Activated naive CD8-positive, alpha-beta T cell treated with anti-CD3 and anti-CD28 coated beads for 36 hours (primary cell): Measurements from ENCODE around the gene DTNB. TPM values are rescaled to one million over a fixed set of nuclear protein-coding genes. Genes with fewer than 3 reads are reported as not detected.
A peak's percentile ranks its signal among the peaks of the same experiment; 100 is the strongest.
"Not testable (repeated sequence)": the region's sequence is repeated elsewhere in the genome, so short reads cannot be mapped to it uniquely, and the experiment has no call there.

Experiments used
- DNase-seq: peaks from one replicate; pipeline ENCODE4 v3.0.0; 2021
- H3K27ac Mint-ChIP-seq: one replicate; pipeline ENCODE4 v1.8.0; 2022; ENCODE audit warnings: mild to moderate bottlenecking, moderate library complexity, mixed read lengths
- H3K27me3 Mint-ChIP-seq: one replicate; pipeline ENCODE4 v1.8.0; 2022; ENCODE audit warnings: mild to moderate bottlenecking, mixed read lengths
- H3K36me3 Mint-ChIP-seq: one replicate; pipeline ENCODE4 v1.8.0; 2021; ENCODE audit warnings: mild to moderate bottlenecking, mixed read lengths
- H3K4me1 Mint-ChIP-seq: one replicate; pipeline ENCODE4 v1.8.0; 2021; ENCODE audit warnings: mixed read lengths
- H3K4me3 Mint-ChIP-seq: one replicate; pipeline ENCODE4 v1.8.0; 2022; ENCODE audit warnings: mild to moderate bottlenecking, moderate library complexity, mixed read lengths
- H3K9me3 Mint-ChIP-seq: one replicate; pipeline ENCODE4 v1.8.0; 2022; ENCODE audit warnings: mixed read lengths
- total RNA-seq, 2 experiments: library from RNA; stranded (reverse); gene quantifications; one replicate each; pipeline ENCODE4 v1.2.3, GENCODE V29; 2021

DTNB gene
- total RNA-seq, 2 experiments from 2014 or later = 14.3 to 15.5 TPM

- H3K9me3 Mint-ChIP-seq = peaks cover 8% of the 10 kb centered on the region
- DNase-seq = peak; percentile 7
- peaks cover 21% of the 10 kb centered on the region for H3K36me3 Mint-ChIP-seq
- peaks cover 21% of the 10 kb centered on the region for H3K4me1 Mint-ChIP-seq
- H3K4me3 Mint-ChIP-seq = no peak overlapping the region
- no peaks in the 10 kb centered on the region for H3K27me3 Mint-ChIP-seq
- H3K27ac Mint-ChIP-seq = peak overlapping the region; percentile 14
These were observed 253.6 kb downstream of the DTNB start for GRCh38 chr2:25419678-25420242.

- Mint-ChIP-seq H3K27ac (peak overlapping the region; percentile 14), H3K4me3 (no peak overlapping the region), H3K4me1 (peaks cover 21% of the 10 kb centered on the region), H3K27me3 (no peaks in the 10 kb centered on the region), H3K36me3 (peaks cover 22% of the 10 kb centered on the region), H3K9me3 (peaks cover 8% of the 10 kb centered on the region)
- DNase-seq = no peak
These were observed 254.3 kb downstream of the DTNB start for GRCh38 chr2:25418944-25419677.

GRCh38 chr2:25417715-25418369 lies 255.5 kb downstream of the DTNB start:
- peaks cover 8% of the 10 kb centered on the region for H3K9me3 Mint-ChIP-seq
- H3K4me1 Mint-ChIP-seq = peaks cover 21% of the 10 kb centered on the region
- peak; percentile 5 for DNase-seq
- H3K4me3 Mint-ChIP-seq = no peak overlapping the region
- H3K36me3 Mint-ChIP-seq = peaks cover 25% of the 10 kb centered on the region
- no peaks in the 10 kb centered on the region for H3K27me3 Mint-ChIP-seq
- H3K27ac Mint-ChIP-seq = peak overlapping the region; percentile 63

GRCh38 chr2:25416674-25417073 lies 256.7 kb downstream of the DTNB start:
- H3K9me3 Mint-ChIP-seq = peaks cover 8% of the 10 kb centered on the region
- no peaks in the 10 kb centered on the region for H3K27me3 Mint-ChIP-seq
- DNase-seq = no peak
- no peak overlapping the region for H3K4me3 Mint-ChIP-seq
- peaks cover 25% of the 10 kb centered on the region for H3K36me3 Mint-ChIP-seq
- H3K27ac Mint-ChIP-seq = no peak overlapping the region
- peaks cover 21% of the 10 kb centered on the region for H3K4me1 Mint-ChIP-seq

- Mint-ChIP-seq H3K27me3 (no peaks in the 10 kb centered on the region), H3K36me3 (peaks cover 25% of the 10 kb centered on the region), H3K27ac (no peak overlapping the region), H3K4me3 (no peak overlapping the region), H3K9me3 (peaks cover 8% of the 10 kb centered on the region), H3K4me1 (peaks cover 19% of the 10 kb centered on the region)
- DNase-seq = no peak
These were observed 258.6 kb downstream of the DTNB start for GRCh38 chr2:25414781-25415180.

GRCh38 chr2:25413409-25413808 lies 260.0 kb downstream of the DTNB start:
- peaks cover 17% of the 10 kb centered on the region for H3K36me3 Mint-ChIP-seq
- H3K9me3 Mint-ChIP-seq, H3K27ac Mint-ChIP-seq, DNase-seq, H3K27me3 Mint-ChIP-seq, H3K4me3 Mint-ChIP-seq: not testable (repeated sequence)
- peaks cover 14% of the 10 kb centered on the region for H3K4me1 Mint-ChIP-seq

GRCh38 chr2:25411753-25412152 lies 261.6 kb downstream of the DTNB start:
- H3K27me3 Mint-ChIP-seq = no peaks in the 10 kb centered on the region
- no peak overlapping the region for H3K27ac Mint-ChIP-seq
- no peak overlapping the region for H3K4me3 Mint-ChIP-seq
- DNase-seq = no peak
- H3K4me1 Mint-ChIP-seq = peaks cover 9% of the 10 kb centered on the region
- H3K9me3 Mint-ChIP-seq = no peaks in the 10 kb centered on the region
- H3K36me3 Mint-ChIP-seq = peaks cover 6% of the 10 kb centered on the region

- Mint-ChIP-seq H3K27ac (no peak overlapping the region), H3K36me3 (peaks cover 4% of the 10 kb centered on the region), H3K27me3 (no peaks in the 10 kb centered on the region), H3K9me3 (no peaks in the 10 kb centered on the region), H3K4me3 (no peak overlapping the region), H3K4me1 (peaks cover 9% of the 10 kb centered on the region)
- DNase-seq = no peak
These were observed 262.1 kb downstream of the DTNB start for GRCh38 chr2:25411281-25411680.

- Mint-ChIP-seq H3K9me3 (no peaks in the 10 kb centered on the region), H3K4me3 (no peak overlapping the region), H3K27me3 (no peaks in the 10 kb centered on the region), H3K4me1 (peaks cover 9% of the 10 kb centered on the region), H3K27ac (no peak overlapping the region), H3K36me3 (peaks cover 4% of the 10 kb centered on the region)
- no peak for DNase-seq
These were observed 263.0 kb downstream of the DTNB start for GRCh38 chr2:25410370-25410769.

- Mint-ChIP-seq H3K27ac (no peak overlapping the region), H3K27me3 (no peaks in the 10 kb centered on the region), H3K36me3 (peaks cover 4% of the 10 kb centered on the region), H3K4me1 (peaks cover 9% of the 10 kb centered on the region), H3K9me3 (no peaks in the 10 kb centered on the region), H3K4me3 (no peak overlapping the region)
- no peak for DNase-seq
These were observed 263.9 kb downstream of the DTNB start for GRCh38 chr2:25409468-25409867.

GRCh38 chr2:25409044-25409443 lies 264.3 kb downstream of the DTNB start:
- DNase-seq = no peak
- no peak overlapping the region for H3K27ac Mint-ChIP-seq
- peaks cover 9% of the 10 kb centered on the region for H3K4me1 Mint-ChIP-seq
- no peak overlapping the region for H3K4me3 Mint-ChIP-seq
- H3K27me3 Mint-ChIP-seq = no peaks in the 10 kb centered on the region
- H3K36me3 Mint-ChIP-seq = peaks cover 3% of the 10 kb centered on the region
- no peaks in the 10 kb centered on the region for H3K9me3 Mint-ChIP-seq

GRCh38 chr2:25405611-25406295 lies 267.6 kb downstream of the DTNB start:
- Mint-ChIP-seq H3K9me3 (no peaks in the 10 kb centered on the region), H3K4me3 (no peak overlapping the region), H3K36me3 (peaks cover 1% of the 10 kb centered on the region), H3K27me3 (no peaks in the 10 kb centered on the region), H3K4me1 (peaks cover 26% of the 10 kb centered on the region), H3K27ac (no peak overlapping the region)
- DNase-seq = no peak

- Mint-ChIP-seq H3K4me3 (peak overlapping the region; percentile 50), H3K4me1 (peaks cover 22% of the 10 kb centered on the region), H3K27ac (peak overlapping the region; percentile 80)
- DNase-seq, H3K36me3 Mint-ChIP-seq, H3K27me3 Mint-ChIP-seq, H3K9me3 Mint-ChIP-seq: not testable (repeated sequence)
These were observed 270.1 kb downstream of the DTNB start for GRCh38 chr2:25403120-25403760.

- H3K9me3 Mint-ChIP-seq = no peaks in the 10 kb centered on the region
- H3K4me1 Mint-ChIP-seq = peaks cover 22% of the 10 kb centered on the region
- peak overlapping the region; percentile 76 for H3K27ac Mint-ChIP-seq
- no peak overlapping the region for H3K4me3 Mint-ChIP-seq
- no peaks in the 10 kb centered on the region for H3K27me3 Mint-ChIP-seq
- peaks cover 1% of the 10 kb centered on the region for H3K36me3 Mint-ChIP-seq
- DNase-seq = no peak
These were observed 270.9 kb downstream of the DTNB start for GRCh38 chr2:25402477-25402876.
